K562 (cell line): ENCODE data around the gene CALML6. TPM values are rescaled to one million over a fixed set of nuclear protein-coding genes. Genes with fewer than 3 reads are reported as not detected.

Experiments used
- ATF1 ChIP-seq, 2 experiments: fragments of 450-650 bp in 1 of 2; IDR thresholded peaks; 2 replicates each; pipeline ENCODE4 v1.6.1; 2016; ENCODE audit warnings: missing compliant biosample characterization in 1 of 2, missing genetic modification characterization in 1 of 2
- CCNT2 ChIP-seq: IDR thresholded peaks from 2 replicates; pipeline ENCODE4 v1.6.1; 2011; ENCODE audit warnings: borderline replicate concordance, low read depth, mild to moderate bottlenecking, moderate library complexity, mixed read lengths, low read length; ENCODE audit not compliant: insufficient read length; ENCODE audit errors: extremely low read depth
- CHAMP1 ChIP-seq: fragments of 450-650 bp; IDR thresholded peaks from 2 replicates; pipeline ENCODE4 v1.6.1; 2016; ENCODE audit warnings: mild to moderate bottlenecking
- HBP1 ChIP-seq: fragments of 450-650 bp; formaldehyde crosslinking; IDR thresholded peaks from 2 replicates; pipeline ENCODE4 v1.4.0; 2022; ENCODE audit warnings: missing genetic modification characterization
- HDGF ChIP-seq: fragments of 450-650 bp; IDR thresholded peaks from 2 replicates; pipeline ENCODE4 v1.6.1; 2016
- KLF10 ChIP-seq: fragments of 250-450 bp; sonication (Bioruptor Pico); IDR thresholded peaks from 2 replicates; pipeline ENCODE4 v1.6.1; 2021; ENCODE audit warnings: matching md5 sums
- PCBP1 ChIP-seq: fragments of 200-400 bp; formaldehyde crosslinking; IDR thresholded peaks from 2 replicates; pipeline ENCODE4 v1.6.1; 2018; ENCODE audit warnings: mild to moderate bottlenecking, low read depth, low read length; ENCODE audit not compliant: poor library complexity, severe bottlenecking
- POLR2AphosphoS2 ChIP-seq: IDR thresholded peaks from 2 replicates; pipeline ENCODE4 v1.6.1; 2012; ENCODE audit warnings: low read length, improper control_type of control experiment
- SMAD1 ChIP-seq: fragments of 150-350 bp; IDR thresholded peaks from 2 replicates; pipeline ENCODE4 v1.6.1; 2014; ENCODE audit warnings: low read length, low read depth; ENCODE audit not compliant: partially characterized antibody
- ZFP30 ChIP-seq: fragments of 250-450 bp; sonication (Bioruptor Pico); IDR thresholded peaks from 2 replicates; pipeline ENCODE4 v1.8.0; 2022; ENCODE audit warnings: moderate library complexity, mild to moderate bottlenecking, inconsistent platforms, borderline replicate concordance
- ZMIZ1 ChIP-seq, 2 experiments: fragments of 150-350 bp in 1 of 2; IDR thresholded peaks; 2 replicates each; pipeline ENCODE4 v1.6.1; 2012 to 2016; ENCODE audit warnings: low read depth in 2 of 2, low read length in 2 of 2, mild to moderate bottlenecking in 1 of 2, moderate library complexity in 1 of 2
- ZNF707 ChIP-seq: fragments of 250-450 bp; sonication (Bioruptor Pico); conservative IDR thresholded peaks from 2 replicates; pipeline ENCODE4 v1.8.0; 2022; ENCODE audit warnings: inconsistent platforms, mild to moderate bottlenecking, moderate library complexity
- ZNF766 ChIP-seq: fragments of 200-800 bp; sonication (Bioruptor generic); conservative IDR thresholded peaks from 2 replicates; pipeline ENCODE4 v1.6.1; 2016; ENCODE audit warnings: missing genetic modification characterization, missing compliant biosample characterization
- polyA plus RNA-seq, 8 experiments: library from polyadenylated mRNA; depleted of rRNA in 4 of 8; stranded (reverse) in 5 of 8; unstranded in 3 of 8; fragments of >200 nt; fragmentation: Nextera tagmentation in 2 of 8; fragmentation: Illumina TruSeq in 1 of 8; extraction: Ambion mirVana in 2 of 8; extraction: Trizol in 1 of 8; gene quantifications; 2 replicates each; pipeline versions ENCODE4 v1.2.1 to v1.2.3, GENCODE V29; 2011 to 2014; ENCODE audit warnings: inconsistent platforms in 1 of 8, missing spikeins in 1 of 8
- total RNA-seq, 7 experiments: library from RNA; depleted of rRNA in 6 of 7; stranded (reverse); fragments of >200 nt in 6 of 7; fragmentation: Illumina TruSeq in 2 of 7; extraction: Trizol in 2 of 7; gene quantifications; 2 replicates each; pipeline versions ENCODE4 v1.2.1 to v1.2.3, GENCODE V29; 2011 to 2021; ENCODE audit warnings: low replicate concordance in 1 of 7
- TF ChIP-seq, protein P1 (sequence below), 2 experiments: fragments of 450-650 bp; conservative IDR thresholded peaks; 2 replicates each; pipeline ENCODE4 v1.6.1; 2017; ENCODE audit warnings: mild to moderate bottlenecking in 2 of 2, moderate library complexity in 2 of 2
- TF ChIP-seq, protein P2 (sequence below): sonication (generic); formaldehyde crosslinking; IDR thresholded peaks from 2 replicates; pipeline ENCODE4 v1.9.0; 2022; ENCODE audit warnings: mild to moderate bottlenecking, missing genetic modification reagents

The CALML6 gene
- total and polyA plus RNA-seq, 9 of the 15 experiments (the other 6 are each of a cell fraction or from before 2014, with no cell fraction given): 0.14 TPM; not detected in 8

- TF ChIP-seq, protein P1, sequence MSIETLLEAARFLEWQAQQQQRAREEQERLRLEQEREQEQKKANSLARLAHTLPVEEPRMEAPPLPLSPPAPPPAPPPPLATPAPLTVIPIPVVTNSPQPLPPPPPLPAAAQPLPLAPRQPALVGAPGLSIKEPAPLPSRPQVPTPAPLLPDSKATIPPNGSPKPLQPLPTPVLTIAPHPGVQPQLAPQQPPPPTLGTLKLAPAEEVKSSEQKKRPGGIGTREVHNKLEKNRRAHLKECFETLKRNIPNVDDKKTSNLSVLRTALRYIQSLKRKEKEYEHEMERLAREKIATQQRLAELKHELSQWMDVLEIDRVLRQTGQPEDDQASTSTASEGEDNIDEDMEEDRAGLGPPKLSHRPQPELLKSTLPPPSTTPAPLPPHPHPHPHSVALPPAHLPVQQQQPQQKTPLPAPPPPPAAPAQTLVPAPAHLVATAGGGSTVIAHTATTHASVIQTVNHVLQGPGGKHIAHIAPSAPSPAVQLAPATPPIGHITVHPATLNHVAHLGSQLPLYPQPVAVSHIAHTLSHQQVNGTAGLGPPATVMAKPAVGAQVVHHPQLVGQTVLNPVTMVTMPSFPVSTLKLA (conservative IDR thresholded peaks at IDR 0.05): peak; percentile 79 to 85
- TF ChIP-seq ZMIZ1 (IDR thresholded peaks at IDR 0.05; ENCODE audit: low read depth in 2 of 2, low read length in 2 of 2) (no peak), CHAMP1 (no peak), ZNF707 (CRISPR knock-in tag) (no peak), PCBP1 (peak; percentile 49), KLF10 (CRISPR knock-in tag) (no peak), CCNT2 (peak; percentile 98), HBP1 (CRISPR knock-in tag) (no peak), ZNF766 (no peak), HDGF (peak; percentile 97), SMAD1 (no peak), POLR2AphosphoS2 (no peak), ZFP30 (CRISPR knock-in tag) (no peak), ATF1 (CRISPR knock-in tag; IDR thresholded peaks at IDR 0.05) (no peak), ATF1 (tag; IDR thresholded peaks at IDR 0.05) (peak; percentile 76)
- TF ChIP-seq, protein P2, sequence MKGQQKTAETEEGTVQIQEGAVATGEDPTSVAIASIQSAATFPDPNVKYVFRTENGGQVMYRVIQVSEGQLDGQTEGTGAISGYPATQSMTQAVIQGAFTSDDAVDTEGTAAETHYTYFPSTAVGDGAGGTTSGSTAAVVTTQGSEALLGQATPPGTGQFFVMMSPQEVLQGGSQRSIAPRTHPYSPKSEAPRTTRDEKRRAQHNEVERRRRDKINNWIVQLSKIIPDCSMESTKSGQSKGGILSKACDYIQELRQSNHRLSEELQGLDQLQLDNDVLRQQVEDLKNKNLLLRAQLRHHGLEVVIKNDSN (CRISPR knock-in tag): peak; percentile 13; the same call in 1 of the 2 replicates
Observed at GRCh38 chr1:1919304-1920056, 4.4 kb downstream of the CALML6 start (continued).
